HG02759 (cell line): ENCODE results near the gene THAP6.
A peak's percentile ranks its signal among the peaks of the same experiment; 100 is the strongest.
"Not testable (repeated sequence)": the region's sequence is repeated elsewhere in the genome, so short reads cannot be mapped to it uniquely, and the experiment has no call there.

ENCODE experiments used
- ATAC-seq: cut with Tn5 transposase; IDR thresholded peaks from one replicate; pipeline ENCODE4 v1.9.1; 2021; ENCODE audit warnings: mild to moderate bottlenecking, moderate library complexity; ENCODE audit not compliant: unreplicated experiment

Gene THAP6

GRCh38 chr4:75525086-75525485 is 10.8 kb downstream of the THAP6 start:
- ATAC-seq = no peak

GRCh38 chr4:75525910-75526309 is 11.6 kb downstream of the THAP6 start:
- no peak for ATAC-seq

GRCh38 chr4:75527482-75527881 is 13.2 kb downstream of the THAP6 start:
- no peak for ATAC-seq

- ATAC-seq = no peak
Observed at GRCh38 chr4:75530556-75531322, 16.5 kb downstream of the THAP6 start.

DNA sequence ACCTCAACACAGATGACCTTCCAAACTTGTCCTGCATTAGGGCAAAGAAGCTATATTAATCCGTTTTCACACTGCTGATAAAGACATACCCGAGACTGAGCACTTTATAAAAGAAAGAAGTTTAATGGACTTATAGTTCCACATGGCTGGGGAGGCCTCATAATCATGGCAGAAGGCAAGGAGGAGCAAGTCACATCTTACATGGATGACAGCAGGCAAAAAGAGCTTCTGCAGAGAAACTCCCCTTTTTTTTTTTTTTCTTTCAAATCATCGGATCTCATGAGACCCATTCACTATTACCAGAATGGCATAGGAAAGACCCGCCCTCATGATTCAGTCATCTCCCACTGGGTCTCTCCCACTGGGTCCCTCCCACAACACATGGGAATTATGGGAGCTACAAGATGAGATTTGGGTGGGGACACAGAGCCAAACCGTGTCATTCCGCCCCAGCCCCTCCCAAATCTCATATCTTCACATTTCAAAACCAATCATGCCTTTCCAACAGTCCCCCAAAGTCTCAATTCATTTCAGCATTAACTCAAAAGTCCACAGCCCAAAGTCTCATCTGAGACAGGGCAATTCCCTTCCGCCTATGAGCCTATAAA is 17.4 kb downstream of the THAP6 start:
- not testable (repeated sequence) for ATAC-seq

DNA sequence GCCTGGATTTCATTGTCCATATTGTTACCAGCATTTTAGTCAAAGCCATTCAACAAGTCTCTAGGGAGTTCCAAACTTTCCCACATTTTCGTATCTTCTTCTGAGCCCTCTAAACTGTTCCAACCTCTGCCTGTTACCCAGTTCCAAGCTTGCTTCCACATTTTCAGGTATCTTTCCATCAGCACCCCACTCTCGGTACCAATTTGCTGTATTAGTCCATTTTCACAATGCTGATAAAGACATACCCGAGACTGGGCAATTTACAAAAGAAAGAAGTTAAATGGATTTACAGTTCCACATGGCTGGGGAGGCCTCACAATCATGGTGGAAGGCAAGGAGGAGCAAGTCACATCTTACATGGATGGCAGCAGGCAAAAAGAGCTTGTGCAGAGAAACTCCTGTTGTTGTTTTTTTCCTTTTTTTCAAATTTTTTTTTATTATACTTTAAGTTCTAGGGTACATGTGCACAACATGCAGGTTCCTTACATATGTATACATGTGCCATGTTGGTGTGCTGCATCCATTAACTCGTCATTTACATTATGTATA is 19.1 kb downstream of the THAP6 start:
- not testable (repeated sequence) for ATAC-seq

GRCh38 chr4:75533926-75534325 is 19.7 kb downstream of the THAP6 start:
- ATAC-seq = not testable (repeated sequence)

GRCh38 chr4:75537308-75537707 is 23.0 kb downstream of the THAP6 start:
- not testable (repeated sequence) for ATAC-seq

DNA sequence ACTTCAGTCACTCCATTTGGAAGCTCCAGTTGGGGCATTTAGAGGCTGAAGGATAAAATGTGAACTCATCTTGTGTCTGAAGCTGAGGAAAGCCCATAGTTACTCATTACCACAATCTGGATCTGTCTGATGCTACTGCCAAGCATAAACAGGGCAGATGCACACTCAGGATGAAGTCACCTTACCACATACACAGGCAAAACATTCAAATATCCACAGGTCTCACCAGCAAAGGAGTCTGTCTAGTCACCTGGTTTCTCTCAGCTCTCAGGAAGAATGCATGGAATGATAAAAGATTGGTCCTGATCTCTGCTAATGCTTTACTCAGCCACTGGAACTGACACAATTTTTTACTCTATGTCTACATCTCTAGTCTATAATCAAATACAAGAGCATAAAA is 28.6 kb downstream of the THAP6 start:
- ATAC-seq = no peak

GRCh38 chr4:75544220-75544619 is 29.9 kb downstream of the THAP6 start:
- not testable (repeated sequence) for ATAC-seq

DNA sequence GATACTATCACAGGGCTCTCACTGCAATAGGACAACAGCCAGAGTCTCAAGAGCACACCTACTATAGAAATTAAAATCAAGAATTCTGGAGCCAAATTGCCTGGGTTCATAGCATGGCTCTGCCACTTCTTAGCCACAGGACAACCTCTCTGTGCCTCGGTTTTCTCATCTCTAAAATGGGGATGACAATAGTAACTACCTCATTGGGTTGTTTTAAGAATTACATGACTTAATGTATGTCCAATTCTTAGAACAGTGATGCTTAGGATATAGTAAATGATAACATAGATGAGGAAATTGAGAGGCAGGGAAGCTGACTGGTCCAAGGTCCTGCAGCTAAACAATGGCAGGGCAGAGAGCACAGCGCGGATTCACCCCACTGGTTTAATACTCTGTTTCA is 30.6 kb downstream of the THAP6 start:
- no peak for ATAC-seq

GRCh38 chr4:75545526-75545925 is 31.3 kb downstream of the THAP6 start:
- no peak for ATAC-seq

DNA sequence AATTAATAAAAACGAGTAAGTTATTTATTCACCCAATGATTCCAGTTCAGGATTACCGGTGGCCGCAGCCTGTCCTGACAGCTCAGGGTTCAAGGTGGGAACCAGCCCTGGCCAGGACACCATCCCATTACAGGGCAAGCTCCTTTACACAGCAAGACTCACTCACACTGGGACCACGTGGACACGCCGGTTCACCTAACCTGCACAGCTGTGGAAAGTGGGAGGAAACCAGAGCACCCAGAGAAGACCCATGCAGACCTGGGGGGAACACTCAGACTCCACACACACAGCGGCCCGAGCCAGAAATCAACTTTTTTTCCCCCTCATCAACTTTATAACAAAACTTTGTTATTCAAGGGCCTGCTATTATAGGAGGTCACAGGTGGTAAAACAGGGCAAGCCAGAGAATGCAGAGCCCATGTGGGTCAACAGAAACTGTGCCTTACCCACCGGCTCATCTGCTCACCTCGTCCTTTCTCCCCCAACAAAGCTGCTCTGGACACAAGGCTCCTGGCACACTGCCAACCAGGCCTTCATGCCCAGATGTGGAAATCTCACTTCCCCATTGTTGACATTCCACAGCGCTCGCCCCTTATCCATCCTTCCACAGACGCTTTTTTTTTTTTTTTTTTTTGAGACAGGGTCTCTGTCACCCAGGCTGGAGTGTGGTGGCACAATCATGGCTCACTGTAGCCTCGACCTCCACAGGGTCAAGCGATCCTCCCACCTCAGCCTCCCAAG is 33.5 kb downstream of the THAP6 start:
- no peak for ATAC-seq

- ATAC-seq = no peak
Observed at GRCh38 chr4:75549019-75549418, 34.7 kb downstream of the THAP6 start.

GRCh38 chr4:75552452-75552851 is 38.2 kb downstream of the THAP6 start:
- ATAC-seq = no peak

- peak; percentile 94 for ATAC-seq
Observed at GRCh38 chr4:75555294-75556164, 41.3 kb downstream of the THAP6 start, which contains the start of gene ODAPH. TSS of gene ODAPH (plus strand) at chr4:75556066. CDS start at chr4:75556083, 17 bp downstream.

- ATAC-seq = no peak
Observed at GRCh38 chr4:75557696-75558095, 43.4 kb downstream of the THAP6 start.

- ATAC-seq = no peak
Observed at GRCh38 chr4:75561789-75562188, 47.5 kb downstream of the THAP6 start.

DNA sequence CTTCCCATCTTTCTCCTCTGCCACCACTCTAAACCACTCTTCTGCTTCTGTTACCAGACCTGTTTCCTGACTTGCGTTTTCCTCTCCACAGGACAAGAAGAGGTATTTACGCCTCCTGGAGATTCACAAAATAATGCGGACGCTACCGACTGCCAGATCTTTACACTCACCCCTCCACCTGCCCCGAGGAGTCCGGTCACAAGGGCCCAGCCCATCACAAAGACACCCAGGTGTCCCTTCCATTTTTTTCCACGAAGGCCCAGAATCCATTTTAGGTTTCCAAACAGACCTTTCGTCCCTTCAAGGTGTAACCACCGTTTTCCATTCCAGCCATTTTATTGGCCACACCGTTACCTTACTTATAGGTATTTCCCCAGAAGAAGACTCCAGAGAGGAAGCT is 49.8 kb downstream of the THAP6 start:
- ATAC-seq = no peak

- ATAC-seq = no peak
Observed at GRCh38 chr4:75565481-75565880, 51.2 kb downstream of the THAP6 start.
